ACC112 (cell line): ENCODE measurements around the gene KCNN3.

ENCODE experiments used
- H2AFZ ChIP-seq: fragments of 200-600 bp; sonication (generic); one replicate; pipeline ENCODE4 v1.6.0; 2017; ENCODE audit warnings: antibody characterized with exemption, low read length; ENCODE audit not compliant: unreplicated experiment
- H3K27ac ChIP-seq: fragments of 200-600 bp; sonication (generic); 2 replicates; pipeline ENCODE4 v1.5.1; 2014; ENCODE audit warnings: low read depth, mild to moderate bottlenecking, antibody characterized with exemption, low read length, moderate library complexity
- H3K27me3 ChIP-seq: fragments of 200-600 bp; sonication (generic); 2 replicates; pipeline ENCODE4 v1.6.1; 2014; ENCODE audit warnings: mild to moderate bottlenecking, antibody characterized with exemption, low read length, moderate library complexity, mixed read lengths; ENCODE audit not compliant: insufficient read depth
- H3K36me3 ChIP-seq: fragments of 200-600 bp; sonication (generic); 2 replicates; pipeline ENCODE4 v1.6.1; 2016; ENCODE audit warnings: mild to moderate bottlenecking, antibody characterized with exemption, low read length, moderate library complexity, mixed read lengths; ENCODE audit not compliant: insufficient read depth
- H3K4me1 ChIP-seq: fragments of 200-600 bp; sonication (generic); one replicate; pipeline ENCODE4 v1.6.1; 2016; ENCODE audit warnings: low read length, mixed read lengths; ENCODE audit not compliant: insufficient read depth, unreplicated experiment, control insufficient read depth
- H3K4me3 ChIP-seq: fragments of 200-600 bp; sonication (generic); 2 replicates; pipeline ENCODE4 v1.5.1; 2014; ENCODE audit warnings: mild to moderate bottlenecking, low read depth, low read length
- H3K79me2 ChIP-seq: fragments of 200-600 bp; sonication (generic); one replicate; pipeline ENCODE4 v1.6.0; 2016; ENCODE audit warnings: low read length; ENCODE audit not compliant: control insufficient read depth, unreplicated experiment, insufficient read depth

Gene KCNN3

GRCh38 chr1:154746622-154747299 is 123.3 kb downstream of the KCNN3 start:
- no peak overlapping the region for H2AFZ ChIP-seq
- H3K79me2 ChIP-seq: no peaks in the 10 kb centered on the region
- H3K27ac ChIP-seq: no peak overlapping the region
- H3K36me3 ChIP-seq: no peaks in the 10 kb centered on the region
- peaks cover 16% of the 10 kb centered on the region for H3K4me1 ChIP-seq
- no peak overlapping the region for H3K4me3 ChIP-seq
- H3K27me3 ChIP-seq: peaks cover 6% of the 10 kb centered on the region; the same call in 1 of the 2 replicates

GRCh38 chr1:154745750-154746425 is 124.2 kb downstream of the KCNN3 start:
- H3K27me3 ChIP-seq: peaks cover 6% of the 10 kb centered on the region; the same call in 1 of the 2 replicates
- no peaks in the 10 kb centered on the region for H3K36me3 ChIP-seq
- no peak overlapping the region for H3K27ac ChIP-seq
- H3K4me1 ChIP-seq: peaks cover 12% of the 10 kb centered on the region
- no peak overlapping the region for H2AFZ ChIP-seq
- H3K79me2 ChIP-seq: no peaks in the 10 kb centered on the region
- no peak overlapping the region for H3K4me3 ChIP-seq

- Histone ChIP-seq H3K79me2 (no peaks in the 10 kb centered on the region), H3K27ac (no peak overlapping the region), H3K27me3 (peaks cover 6% of the 10 kb centered on the region; the same call in 1 of the 2 replicates), H3K36me3 (no peaks in the 10 kb centered on the region), H2AFZ (no peak overlapping the region), H3K4me3 (no peak overlapping the region), H3K4me1 (peaks cover 12% of the 10 kb centered on the region)
Measured at GRCh38 chr1:154745286-154745731, 124.8 kb downstream of the KCNN3 start.

- no peak overlapping the region for H3K27ac ChIP-seq
- H2AFZ ChIP-seq: no peak overlapping the region
- no peaks in the 10 kb centered on the region for H3K36me3 ChIP-seq
- no peaks in the 10 kb centered on the region for H3K79me2 ChIP-seq
- H3K27me3 ChIP-seq: peaks cover 6% of the 10 kb centered on the region; the same call in 1 of the 2 replicates
- H3K4me3 ChIP-seq: no peak overlapping the region
- peaks cover 8% of the 10 kb centered on the region for H3K4me1 ChIP-seq
Measured at GRCh38 chr1:154744352-154745035, 125.6 kb downstream of the KCNN3 start.

- Histone ChIP-seq H3K27me3 (peaks cover 6% of the 10 kb centered on the region; the same call in 1 of the 2 replicates), H2AFZ (no peak overlapping the region), H3K36me3 (no peaks in the 10 kb centered on the region), H3K27ac (no peak overlapping the region), H3K4me3 (no peak overlapping the region), H3K79me2 (no peaks in the 10 kb centered on the region), H3K4me1 (no peaks in the 10 kb centered on the region)
Measured at GRCh38 chr1:154743526-154744036, 126.5 kb downstream of the KCNN3 start.

- Histone ChIP-seq H3K4me1 (peaks cover 2% of the 10 kb centered on the region), H3K36me3 (no peaks in the 10 kb centered on the region), H3K27ac (no peak overlapping the region), H3K27me3 (0 out of 2 replicates have a peak, but pooled peaks cover 3% of the 10 kb centered on the region), H3K79me2 (no peaks in the 10 kb centered on the region), H2AFZ (no peak overlapping the region), H3K4me3 (no peak overlapping the region)
Measured at GRCh38 chr1:154742606-154743005, 127.5 kb downstream of the KCNN3 start.

GRCh38 chr1:154741741-154742495 is 128.2 kb downstream of the KCNN3 start:
- Histone ChIP-seq H3K27ac (no peak overlapping the region), H3K27me3 (0 out of 2 replicates have a peak, but pooled peaks cover 3% of the 10 kb centered on the region), H3K4me1 (peaks cover 8% of the 10 kb centered on the region), H2AFZ (no peak overlapping the region), H3K4me3 (no peak overlapping the region), H3K36me3 (no peaks in the 10 kb centered on the region), H3K79me2 (no peaks in the 10 kb centered on the region)

- Histone ChIP-seq H3K27ac (no peak overlapping the region), H2AFZ (no peak overlapping the region), H3K79me2 (no peaks in the 10 kb centered on the region), H3K4me3 (no peak overlapping the region), H3K36me3 (no peaks in the 10 kb centered on the region), H3K4me1 (peaks cover 14% of the 10 kb centered on the region), H3K27me3 (no peaks in the 10 kb centered on the region)
Measured at GRCh38 chr1:154741327-154741726, 128.8 kb downstream of the KCNN3 start.

GRCh38 chr1:154739654-154740053 is 130.4 kb downstream of the KCNN3 start:
- H3K27me3 ChIP-seq: no peaks in the 10 kb centered on the region
- peaks cover 14% of the 10 kb centered on the region for H3K4me1 ChIP-seq
- H3K4me3 ChIP-seq: no peak overlapping the region
- H3K36me3 ChIP-seq: no peaks in the 10 kb centered on the region
- no peak overlapping the region for H3K27ac ChIP-seq
- H3K79me2 ChIP-seq: no peaks in the 10 kb centered on the region
- H2AFZ ChIP-seq: no peak overlapping the region

GRCh38 chr1:154736841-154737240 is 133.2 kb downstream of the KCNN3 start:
- no peaks in the 10 kb centered on the region for H3K79me2 ChIP-seq
- H3K4me1 ChIP-seq: peaks cover 14% of the 10 kb centered on the region
- H2AFZ ChIP-seq: peak overlapping the region; percentile 36
- no peaks in the 10 kb centered on the region for H3K36me3 ChIP-seq
- H3K27ac ChIP-seq: peak overlapping the region; percentile 45; the same call in 1 of the 2 replicates
- H3K4me3 ChIP-seq: no peak overlapping the region
- no peaks in the 10 kb centered on the region for H3K27me3 ChIP-seq
